Mucosa of gallbladder (tissue), 1 donor: ENCODE data around the gene CR1L. TPM values are rescaled to one million over a fixed set of nuclear protein-coding genes. Genes with fewer than 3 reads are reported as not detected.

ENCODE experiments used
- total RNA-seq: library from RNA; stranded (reverse); gene quantifications from one replicate; pipeline ENCODE4 v1.2.1, GENCODE V29; 2021
- donor health status: DM: no; HTN: no; CAD: no.

Gene CR1L
- total RNA-seq, 1 donor from 2014 or later = not detected

Other genes starting within 250 kb of the CR1L start
- gene CR2, start 190.8 kb upstream of the CR1L start, total RNA-seq = 0.32 TPM
- 1.6 TPM for gene CR1, start 149.0 kb upstream of the CR1L start, total RNA-seq
- 228 TPM for gene CD46, start 106.9 kb downstream of the CR1L start, total RNA-seq